Cortex of kidney (tissue), 1 donor: ENCODE data around the gene CRELD2.

Source experiments
- DNase-seq: peaks from one replicate; lab custom pipeline; 2025; lab: John Stamatoyannopoulos, UW

CRELD2 gene

GRCh38 chr22:49968831-49969661, 50.6 kb downstream of the CRELD2 start:
- DNase-seq = no peak

- no peak for DNase-seq
These were observed 51.5 kb downstream of the CRELD2 start for GRCh38 chr22:49969751-49970527.

GRCh38 chr22:49970528-49971231, 52.2 kb downstream of the CRELD2 start:
- DNase-seq = no peak

- no peak for DNase-seq
These were observed 53.1 kb downstream of the CRELD2 start for GRCh38 chr22:49971232-49972162.

- no peak for DNase-seq
These were observed 54.0 kb downstream of the CRELD2 start for GRCh38 chr22:49972163-49973017.

GRCh38 chr22:49973018-49973961, 54.9 kb downstream of the CRELD2 start:
- no peak for DNase-seq

GRCh38 chr22:49975543-49976389, 57.3 kb downstream of the CRELD2 start:
- no peak for DNase-seq

GRCh38 chr22:49976439-49977175, 58.2 kb downstream of the CRELD2 start:
- DNase-seq = no peak
